Mucosa of descending colon (tissue), 3 donors: ENCODE results near the gene MAP1B. TPM values are rescaled to one million over a fixed set of nuclear protein-coding genes. Genes with fewer than 3 reads are reported as not detected.

Source experiments
- ATAC-seq: fragments of 200-7000 bp; cut with Tn5 transposase; one replicate; pipeline ENCODE4 v1.9.1; 2020; ENCODE audit warnings: mild to moderate bottlenecking, moderate library complexity
- DNase-seq, 3 donors: peaks; one replicate each; pipeline ENCODE4 v3.0.0-alpha.2; 2020
- H3K36me3 ChIP-seq: fragments of 200-600 bp; one replicate; pipeline ENCODE4 v1.8.0; 2021; ENCODE audit warnings: low read depth, mild to moderate bottlenecking
- H3K4me1 ChIP-seq: fragments of 200-600 bp; one replicate; pipeline ENCODE4 v1.8.0; 2021; ENCODE audit warnings: low read depth, mild to moderate bottlenecking
- H3K4me3 ChIP-seq: fragments of 200-600 bp; one replicate; pipeline ENCODE4 v1.8.0; 2021; ENCODE audit warnings: mild to moderate bottlenecking
- H3K9me3 ChIP-seq: fragments of 200-600 bp; one replicate; pipeline ENCODE4 v1.8.0; 2021; ENCODE audit warnings: mild to moderate bottlenecking
- CTCF ChIP-seq: fragments of 200-600 bp; IDR thresholded peaks from one replicate; pipeline ENCODE4 v1.8.0; 2022; ENCODE audit warnings: antibody characterized with exemption, mild to moderate bottlenecking
- intact Hi-C, 2 donors: fragments of 100-400 bp; cut with DNase I in 1 of 2; cut with micrococcal nuclease in 1 of 2; formaldehyde crosslinking; loops; one replicate each; pipeline versions ENCODE4 v1.11.0 to v1.11.1; 2022; cut with DNase I, micrococcal nuclease
- total RNA-seq, 3 donors: library from RNA; stranded (reverse); fragmentation: NEBNext Ultra II Directional in 2 of 3; extraction: Animal tissue kit (Norgen Biotek cat#: 25700) in 2 of 3; gene quantifications; one replicate each; pipeline versions ENCODE4 v1.2.1 to v1.2.4, GENCODE V29; 2021 to 2023
- donor health status: DM: no; HTN: no; CAD: no; lungs with moderate emphysema.
- donor health status: DM: no; HTN: no; CAD: no.
- donor health status: DM: no; HTN: yes; CAD: no.

MAP1B gene
- total RNA-seq, 3 donors from 2014 or later: 6.5 to 72.3 (median 20.9) TPM

GRCh38 chr5:72144762-72145161 is 37.5 kb downstream of the MAP1B start:
- H3K4me3 ChIP-seq: no peak overlapping the region
- H3K9me3 ChIP-seq: no peaks in the 10 kb centered on the region
- TF ChIP-seq CTCF: no peak
- ATAC-seq (no peak), DNase-seq (no peak)
- no peaks in the 10 kb centered on the region for H3K4me1 ChIP-seq
- intact Hi-C loops: no loop called here
- no peaks in the 10 kb centered on the region for H3K36me3 ChIP-seq

GRCh38 chr5:72145348-72145747 is 38.1 kb downstream of the MAP1B start:
- DNase-seq (no peak), ATAC-seq (no peak)
- intact Hi-C loops: no loop called here
- no peaks in the 10 kb centered on the region for H3K4me1 ChIP-seq
- no peak overlapping the region for H3K4me3 ChIP-seq
- TF ChIP-seq CTCF: no peak
- H3K36me3 ChIP-seq: no peaks in the 10 kb centered on the region
- no peaks in the 10 kb centered on the region for H3K9me3 ChIP-seq

GRCh38 chr5:72146056-72146455 is 38.8 kb downstream of the MAP1B start:
- no peak for ATAC-seq
- intact Hi-C loops: no loop called here
- H3K4me1 ChIP-seq: no peaks in the 10 kb centered on the region

GRCh38 chr5:72147569-72147968 is 40.3 kb downstream of the MAP1B start:
- ATAC-seq (no peak), DNase-seq (no peak)
- TF ChIP-seq CTCF: no peak
- intact Hi-C loops: no loop called here
- Histone ChIP-seq H3K4me3 (no peak overlapping the region), H3K9me3 (no peaks in the 10 kb centered on the region), H3K36me3 (no peaks in the 10 kb centered on the region), H3K4me1 (no peaks in the 10 kb centered on the region)

More at GRCh38 chr5:72146056-72146455, 38.8 kb downstream of the MAP1B start:
- H3K9me3 ChIP-seq: no peaks in the 10 kb centered on the region
- no peak for DNase-seq
- TF ChIP-seq CTCF: no peak
- H3K36me3 ChIP-seq: no peaks in the 10 kb centered on the region
- no peak overlapping the region for H3K4me3 ChIP-seq

- H3K36me3 ChIP-seq: no peaks in the 10 kb centered on the region
- no peaks in the 10 kb centered on the region for H3K9me3 ChIP-seq
- ATAC-seq: no peak
- no peaks in the 10 kb centered on the region for H3K4me1 ChIP-seq
- intact Hi-C loops: no loop called here
- no peak for DNase-seq
- H3K4me3 ChIP-seq: no peak overlapping the region
- TF ChIP-seq CTCF: no peak
Measured at GRCh38 chr5:72149742-72150141, 42.5 kb downstream of the MAP1B start.

GRCh38 chr5:72151169-72151568 is 43.9 kb downstream of the MAP1B start:
- ATAC-seq: no peak
- no peak for DNase-seq
- TF ChIP-seq CTCF: no peak
- Histone ChIP-seq H3K9me3 (no peaks in the 10 kb centered on the region), H3K4me3 (no peak overlapping the region), H3K4me1 (no peaks in the 10 kb centered on the region), H3K36me3 (no peaks in the 10 kb centered on the region)
- intact Hi-C loops: no loop called here
